Measurements from ENCODE around the gene IFITM1. TPM values are rescaled to one million over a fixed set of nuclear protein-coding genes. Genes with fewer than 3 reads are reported as not detected.

IFITM1 gene
- total and polyA plus RNA-seq, 2 donors from 2014 or later: 248 to 440 TPM

DNA sequence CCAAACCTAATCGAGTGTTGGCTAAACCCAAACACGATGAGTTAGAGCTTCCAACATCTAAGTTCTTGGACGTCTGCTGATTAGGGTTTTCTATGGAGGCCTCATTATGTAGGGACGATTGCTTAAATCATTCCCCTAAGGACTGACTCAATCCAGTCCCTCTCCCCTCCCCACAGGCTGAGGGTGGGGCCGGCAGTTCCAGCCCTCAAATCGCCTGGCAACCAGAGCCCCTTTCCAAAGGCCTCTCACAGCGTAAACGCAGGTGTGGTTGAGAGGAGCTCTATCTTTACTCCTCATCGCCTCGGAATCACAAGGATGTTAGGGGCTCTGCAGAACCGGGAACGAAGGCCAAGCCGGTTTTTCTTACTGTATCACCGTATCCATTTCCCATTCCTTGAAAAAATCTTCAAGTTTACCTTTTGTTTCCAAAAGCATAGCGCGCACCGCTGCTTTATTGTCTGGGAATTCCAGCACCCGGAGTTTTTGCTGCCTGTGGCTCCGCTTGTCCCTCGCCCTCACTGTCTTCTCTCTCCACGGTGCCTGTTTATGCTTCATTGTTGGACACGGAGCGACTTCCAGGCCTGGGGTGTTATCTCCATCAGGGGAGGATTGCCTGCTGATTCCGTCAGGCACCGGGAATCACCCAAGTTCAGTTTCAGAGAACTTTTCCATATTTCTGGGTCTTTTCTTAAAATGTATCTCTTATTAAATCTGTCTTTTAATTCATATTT lies 20.6 kb downstream of the IFITM1 start:
- peaks cover 3 to 5% (median 4%) of the 10 kb centered on the region in 3 donors for H3K4me1 ChIP-seq (ENCODE audit: control insufficient read depth in 2 of 3, insufficient read depth in 2 of 3, low read depth in 1 of 3, low read length in 3 of 3)
- H3K27me3 ChIP-seq (ENCODE audit: control insufficient read depth, insufficient read depth, low read length): no peaks in the 10 kb centered on the region
- no peaks in the 10 kb centered on the region for H3K36me3 ChIP-seq (ENCODE audit: control insufficient read depth in 2 of 3, insufficient read depth in 3 of 3, low read length in 3 of 3)
- H3K9me3 ChIP-seq (ENCODE audit: control insufficient read depth in 2 of 3, insufficient read depth in 1 of 3, low read length in 3 of 3): no peaks in the 10 kb centered on the region
- H3K4me3 ChIP-seq (ENCODE audit: low read length in 3 of 3): no peak overlapping the region
- TF ChIP-seq, protein P1, sequence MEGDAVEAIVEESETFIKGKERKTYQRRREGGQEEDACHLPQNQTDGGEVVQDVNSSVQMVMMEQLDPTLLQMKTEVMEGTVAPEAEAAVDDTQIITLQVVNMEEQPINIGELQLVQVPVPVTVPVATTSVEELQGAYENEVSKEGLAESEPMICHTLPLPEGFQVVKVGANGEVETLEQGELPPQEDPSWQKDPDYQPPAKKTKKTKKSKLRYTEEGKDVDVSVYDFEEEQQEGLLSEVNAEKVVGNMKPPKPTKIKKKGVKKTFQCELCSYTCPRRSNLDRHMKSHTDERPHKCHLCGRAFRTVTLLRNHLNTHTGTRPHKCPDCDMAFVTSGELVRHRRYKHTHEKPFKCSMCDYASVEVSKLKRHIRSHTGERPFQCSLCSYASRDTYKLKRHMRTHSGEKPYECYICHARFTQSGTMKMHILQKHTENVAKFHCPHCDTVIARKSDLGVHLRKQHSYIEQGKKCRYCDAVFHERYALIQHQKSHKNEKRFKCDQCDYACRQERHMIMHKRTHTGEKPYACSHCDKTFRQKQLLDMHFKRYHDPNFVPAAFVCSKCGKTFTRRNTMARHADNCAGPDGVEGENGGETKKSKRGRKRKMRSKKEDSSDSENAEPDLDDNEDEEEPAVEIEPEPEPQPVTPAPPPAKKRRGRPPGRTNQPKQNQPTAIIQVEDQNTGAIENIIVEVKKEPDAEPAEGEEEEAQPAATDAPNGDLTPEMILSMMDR (IDR thresholded peaks at IDR 0.05; ENCODE audit: borderline replicate concordance, extremely low read depth, insufficient read depth): no peak
- intact Hi-C loops (cut with DNase I): no loop called here
- no peak overlapping the region for H3K9ac ChIP-seq (ENCODE audit: low read length in 3 of 3)
- no peak overlapping the region for H3K27ac ChIP-seq (ENCODE audit: low read depth in 2 of 2, low read length in 2 of 2)
- FAIRE-seq: no peak
- DNase-seq: peak in 4 of 5 donors; percentile 55 to 70 (median 64)

DNA sequence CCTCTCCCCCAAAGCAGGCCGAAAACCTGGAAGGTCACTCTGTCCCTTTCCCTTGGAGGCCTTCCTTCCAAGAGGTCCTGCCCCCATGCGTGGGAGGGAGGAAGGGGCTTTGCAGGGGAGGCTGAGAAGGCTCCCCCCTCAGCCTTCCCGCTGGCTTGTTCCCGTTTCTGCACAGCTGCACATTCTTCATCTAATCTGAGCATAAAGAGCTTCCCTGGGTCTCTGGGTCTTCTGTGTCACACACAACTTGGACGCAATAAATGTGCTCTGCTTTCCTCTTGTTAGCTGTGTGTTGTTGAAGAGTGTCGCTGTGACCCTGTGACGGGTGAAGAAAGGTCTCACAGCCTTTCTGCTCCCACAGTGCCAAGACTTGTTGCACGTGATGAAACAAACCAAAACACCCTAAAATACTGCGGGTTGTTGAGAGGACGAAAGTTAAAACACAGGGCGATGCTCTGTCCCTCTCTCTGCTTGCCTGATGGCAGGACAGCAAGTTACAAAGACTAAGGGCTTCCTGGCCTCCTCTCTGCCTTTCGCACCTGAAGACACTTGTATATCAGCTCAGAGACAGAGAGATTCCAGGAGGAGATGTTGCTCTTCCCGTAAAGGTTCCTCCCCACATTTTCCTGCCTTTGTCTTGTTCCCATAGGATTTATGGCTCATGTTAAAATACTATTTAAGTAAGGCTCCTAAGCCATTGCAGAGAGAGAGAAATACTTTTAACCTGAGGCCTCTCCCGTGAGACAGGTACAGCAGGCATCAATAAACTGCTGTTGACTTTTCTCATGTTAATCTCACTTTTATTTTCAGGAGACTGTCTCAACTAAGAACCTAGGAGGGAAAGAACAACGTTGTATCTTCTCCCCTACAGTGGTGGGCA lies 22.2 kb downstream of the IFITM1 start:
- H3K9ac ChIP-seq (ENCODE audit: low read length in 3 of 3): peak overlapping the region in 1 of 3 donors; percentile 24
- TF ChIP-seq, protein P1 (IDR thresholded peaks at IDR 0.05; ENCODE audit: borderline replicate concordance, extremely low read depth, insufficient read depth): no peak
- DNase-seq (peak; percentile 67 to 93 (median 84)), FAIRE-seq (no peak)
- H3K4me3 ChIP-seq (ENCODE audit: low read length in 3 of 3): no peak overlapping the region
- no peaks in the 10 kb centered on the region for H3K36me3 ChIP-seq (ENCODE audit: control insufficient read depth in 2 of 3, insufficient read depth in 3 of 3, low read length in 3 of 3)
- H3K9me3 ChIP-seq (ENCODE audit: control insufficient read depth in 2 of 3, insufficient read depth in 1 of 3, low read length in 3 of 3): no peaks in the 10 kb centered on the region
- peaks cover 3 to 5% (median 4%) of the 10 kb centered on the region in 3 donors for H3K4me1 ChIP-seq (ENCODE audit: control insufficient read depth in 2 of 3, insufficient read depth in 2 of 3, low read depth in 1 of 3, low read length in 3 of 3)
- H3K27ac ChIP-seq (ENCODE audit: low read depth in 2 of 2, low read length in 2 of 2): peak overlapping the region; percentile 79 to 83
- intact Hi-C loops (cut with DNase I): no loop called here
- no peaks in the 10 kb centered on the region for H3K27me3 ChIP-seq (ENCODE audit: control insufficient read depth, insufficient read depth, low read length)

- Histone ChIP-seq H3K9me3 (ENCODE audit: control insufficient read depth in 2 of 3, insufficient read depth in 1 of 3, low read length in 3 of 3) (no peaks in the 10 kb centered on the region), H3K27me3 (ENCODE audit: control insufficient read depth, insufficient read depth, low read length) (no peaks in the 10 kb centered on the region), H3K36me3 (ENCODE audit: control insufficient read depth in 2 of 3, insufficient read depth in 3 of 3, low read length in 3 of 3) (no peaks in the 10 kb centered on the region), H3K9ac (ENCODE audit: low read length in 3 of 3) (no peak overlapping the region), H3K27ac (ENCODE audit: low read depth in 2 of 2, low read length in 2 of 2) (peak overlapping the region; percentile 79 to 83), H3K4me1 (ENCODE audit: control insufficient read depth in 2 of 3, insufficient read depth in 2 of 3, low read depth in 1 of 3, low read length in 3 of 3) (peaks cover 3 to 5% (median 4%) of the 10 kb centered on the region in 3 donors), H3K4me3 (ENCODE audit: low read length in 3 of 3) (no peak overlapping the region)
- no peak for DNase-seq
- intact Hi-C loops (cut with DNase I): no loop called here
- no peak for FAIRE-seq
- TF ChIP-seq, protein P1 (IDR thresholded peaks at IDR 0.05; ENCODE audit: borderline replicate concordance, extremely low read depth, insufficient read depth): no peak
Measured at GRCh38 chr11:336659-337198, 22.9 kb downstream of the IFITM1 start.

All from kidney (tissue), 14 donors.